GM23338 (cell line): ENCODE results near the gene SPRED2.

ENCODE experiments used
- CREB1 ChIP-seq: fragments of 250-450 bp; sonication (Bioruptor Pico); IDR thresholded peaks from 2 replicates; pipeline ENCODE4 v1.5.0; 2020; ENCODE audit warnings: low read depth, mild to moderate bottlenecking, moderate library complexity
- CTCF ChIP-seq, 2 experiments: fragments of 200-600 bp in 1 of 2; sonication (generic) in 1 of 2; conservative IDR thresholded peaks; 2 replicates each; pipeline versions ENCODE4 v1.5.1 to v1.6.1; 2016 to 2017; ENCODE audit warnings: antibody characterized with exemption in 2 of 2, low read depth in 2 of 2, mild to moderate bottlenecking in 2 of 2, moderate library complexity in 1 of 2
- EZH2 ChIP-seq: fragments of 200-600 bp; sonication (generic); IDR thresholded peaks from one replicate; pipeline ENCODE4 v1.8.0; 2017; ENCODE audit warnings: antibody characterized with exemption, mild to moderate bottlenecking, low read depth; ENCODE audit not compliant: unreplicated experiment
- EZH2phosphoT487 ChIP-seq: fragments of 200-600 bp; sonication (generic); IDR thresholded peaks from one replicate; pipeline ENCODE4 v1.8.1; 2018; ENCODE audit warnings: antibody characterized with exemption; ENCODE audit not compliant: unreplicated experiment
- JUNB ChIP-seq: IDR thresholded peaks from one replicate; pipeline ENCODE4 v1.6.1; 2016; ENCODE audit warnings: antibody characterized with exemption; ENCODE audit not compliant: unreplicated experiment
- POLR2AphosphoS5 ChIP-seq: IDR thresholded peaks from 2 replicates; pipeline ENCODE4 v1.6.1; 2016; ENCODE audit warnings: antibody characterized with exemption, low read depth
- REST ChIP-seq: IDR thresholded peaks from one replicate; pipeline ENCODE4 v1.6.1; 2018; ENCODE audit warnings: antibody characterized with exemption; ENCODE audit not compliant: unreplicated experiment
- ZNF114 ChIP-seq: fragments of 250-450 bp; sonication (Bioruptor Pico); IDR thresholded peaks from 2 replicates; pipeline ENCODE4 v1.5.0; 2020; ENCODE audit warnings: mild to moderate bottlenecking, moderate library complexity
- ZNF331 ChIP-seq: fragments of 250-450 bp; sonication (Bioruptor Pico); IDR thresholded peaks from 2 replicates; pipeline ENCODE4 v1.5.0; 2020; ENCODE audit warnings: low read depth, mild to moderate bottlenecking, moderate library complexity

- TF ChIP-seq CTCF (conservative IDR thresholded peaks at IDR 0.05; ENCODE audit: low read depth in 2 of 2): no peak
- no peak for TF ChIP-seq EZH2
- no peak for TF ChIP-seq CREB1
- no peak for TF ChIP-seq POLR2AphosphoS5
- TF ChIP-seq ZNF331: no peak
- TF ChIP-seq EZH2phosphoT487: no peak
- no peak for TF ChIP-seq REST
- no peak for TF ChIP-seq ZNF114 (CRISPR knock-in tag)
- no peak for TF ChIP-seq JUNB
Measured at GRCh38 chr2:65299246-65299645, 133.2 kb downstream of the SPRED2 start.
